Measurements from ENCODE around the gene PHLDB2. TPM values are rescaled to one million over a fixed set of nuclear protein-coding genes. Genes with fewer than 3 reads are reported as not detected.

PHLDB2 gene
- total and polyA plus RNA-seq, 2 of the 13 experiments (the other 11 are each of a cell fraction or from before 2014, with no cell fraction given): 8.4 to 23.6 TPM

DNA sequence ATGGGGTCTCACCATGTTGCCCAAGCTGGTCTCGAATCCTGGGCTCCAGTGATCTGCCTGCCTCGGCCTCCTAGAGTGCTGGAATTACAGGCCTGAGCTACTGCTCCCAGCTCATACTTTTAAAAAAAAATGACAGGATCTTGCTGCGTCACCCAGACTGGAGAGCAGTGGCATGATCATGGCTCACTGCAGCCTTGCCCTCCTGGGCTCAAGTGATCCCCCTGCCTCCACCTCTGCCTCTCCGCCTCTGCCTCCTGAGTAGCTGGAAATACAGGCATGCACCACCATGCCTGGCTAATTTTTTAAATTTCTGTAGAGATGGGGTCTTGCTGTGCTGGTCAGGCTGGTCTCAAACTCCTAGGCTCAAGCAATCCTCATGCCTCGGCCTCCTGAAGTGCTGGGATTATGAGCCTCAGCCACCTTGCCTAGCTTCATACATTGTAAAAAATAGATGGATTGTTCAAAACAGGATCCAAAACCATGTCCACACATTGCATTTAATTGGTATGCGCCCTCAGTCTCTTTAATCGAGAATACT is 8.9 kb downstream of the PHLDB2 start:
- Histone ChIP-seq H3K4me1 (ENCODE audit: insufficient read depth, low read length) (peaks cover 62% of the 10 kb centered on the region), H2AFZ (ENCODE audit: low read length) (no peak overlapping the region), H3K4me3 (replicated peaks in 1 of 3; ENCODE audit: insufficient read depth in 1 of 3, low read depth in 2 of 3, low read length in 3 of 3) (no peak overlapping the region), H3K9ac (ENCODE audit: insufficient read depth, low read depth, low read length) (no peak overlapping the region), H3K79me2 (ENCODE audit: insufficient read depth, low read length) (peaks cover 13% of the 10 kb centered on the region), H4K20me1 (ENCODE audit: insufficient read depth, low read length) (no peaks in the 10 kb centered on the region), H3K9me3 (ENCODE audit: low read length) (no peaks in the 10 kb centered on the region), H3K36me3 (replicated peaks in 1 of 2; ENCODE audit: control insufficient read depth in 1 of 2, insufficient read depth in 2 of 2, low read length in 2 of 2) (peaks cover 0 to 2% of the 10 kb centered on the region in 2 experiments; a peak in 1 of 5 replicates), H3K4me2 (ENCODE audit: low read depth, low read length) (no peak overlapping the region), H3K27ac (ENCODE audit: extremely low read length, insufficient read depth, low read length) (no peak overlapping the region), H3K27me3 (ENCODE audit: control insufficient read depth in 1 of 2, insufficient read depth in 2 of 2, low read length in 2 of 2) (no peaks in the 10 kb centered on the region)
- no peak for TF ChIP-seq ZBTB38 (CRISPR knock-in tag; IDR thresholded peaks at IDR 0.05)
- POLR2A ChIA-PET: interaction anchor here (1.9 kb wide), 1 partner anchor 9 kb away, joined by 4 read pairs; the partner anchor contains the start of gene PHLDB2
- in situ Hi-C loops (cut with HindIII; ENCODE audit: extremely low pct_ligation_motif_present, low pct_unique_long_range_greater_than_20kb) (no loop called here), intact Hi-C loops (cut with micrococcal nuclease; ENCODE audit: unreplicated experiment) (no loop called here)
- BruUV-seq (replicated peaks): no TSS peak
- FAIRE-seq: no peak
- CTCF ChIA-PET (ENCODE audit: low intra/inter-chr PET ratio, low total read pairs): no interaction called here
- no peak for DNase-seq (ENCODE audit: low spot score)
- no peak for ATAC-seq
- 94% methylated on average over 5 of the region's 7 CpGs for WGBS (ENCODE audit: low lambda C conversion rate)

DNA sequence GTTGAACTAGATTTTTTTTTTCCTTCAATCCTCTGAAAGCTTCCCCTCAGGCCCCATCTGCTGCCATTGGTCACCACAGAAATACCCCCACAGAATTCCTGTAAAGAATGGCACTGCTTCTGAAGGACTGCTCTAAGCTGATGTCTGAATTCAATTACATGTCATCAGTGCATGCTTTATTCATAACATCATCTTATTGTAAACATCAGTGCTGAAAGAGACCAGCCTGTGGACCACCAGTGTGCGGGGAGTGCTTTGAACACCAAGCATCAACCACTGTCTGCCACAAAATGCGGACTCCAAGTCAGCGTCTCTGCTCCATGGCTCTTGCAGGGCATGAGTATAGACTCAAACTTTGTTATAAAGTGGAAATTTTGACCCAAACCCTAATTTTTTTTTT is 11.6 kb downstream of the PHLDB2 start:
- H3K4me3 ChIP-seq (replicated peaks in 1 of 3; ENCODE audit: insufficient read depth in 1 of 3, low read depth in 2 of 3, low read length in 3 of 3): no peak overlapping the region
- ChIA-PET POLR2A (no interaction called here), CTCF (ENCODE audit: low intra/inter-chr PET ratio, low total read pairs) (no interaction called here)
- no peaks in the 10 kb centered on the region for H4K20me1 ChIP-seq (ENCODE audit: insufficient read depth, low read length)
- no peak for ATAC-seq
- DNase-seq (ENCODE audit: low spot score): no peak
- in situ Hi-C loops (cut with HindIII; ENCODE audit: extremely low pct_ligation_motif_present, low pct_unique_long_range_greater_than_20kb) (no loop called here), intact Hi-C loops (cut with micrococcal nuclease; ENCODE audit: unreplicated experiment) (no loop called here)
- H3K9ac ChIP-seq (ENCODE audit: insufficient read depth, low read depth, low read length): no peak overlapping the region
- WGBS (ENCODE audit: low lambda C conversion rate): 97% methylated on average over 3 of the region's 3 CpGs
- H3K9me3 ChIP-seq (ENCODE audit: low read length): no peaks in the 10 kb centered on the region
- H3K4me2 ChIP-seq (ENCODE audit: low read depth, low read length): no peak overlapping the region
- no TSS peak for BruUV-seq (replicated peaks)
- H3K27ac ChIP-seq (ENCODE audit: extremely low read length, insufficient read depth, low read length): no peak overlapping the region
- no peak overlapping the region for H2AFZ ChIP-seq (ENCODE audit: low read length)
- TF ChIP-seq, protein P1, sequence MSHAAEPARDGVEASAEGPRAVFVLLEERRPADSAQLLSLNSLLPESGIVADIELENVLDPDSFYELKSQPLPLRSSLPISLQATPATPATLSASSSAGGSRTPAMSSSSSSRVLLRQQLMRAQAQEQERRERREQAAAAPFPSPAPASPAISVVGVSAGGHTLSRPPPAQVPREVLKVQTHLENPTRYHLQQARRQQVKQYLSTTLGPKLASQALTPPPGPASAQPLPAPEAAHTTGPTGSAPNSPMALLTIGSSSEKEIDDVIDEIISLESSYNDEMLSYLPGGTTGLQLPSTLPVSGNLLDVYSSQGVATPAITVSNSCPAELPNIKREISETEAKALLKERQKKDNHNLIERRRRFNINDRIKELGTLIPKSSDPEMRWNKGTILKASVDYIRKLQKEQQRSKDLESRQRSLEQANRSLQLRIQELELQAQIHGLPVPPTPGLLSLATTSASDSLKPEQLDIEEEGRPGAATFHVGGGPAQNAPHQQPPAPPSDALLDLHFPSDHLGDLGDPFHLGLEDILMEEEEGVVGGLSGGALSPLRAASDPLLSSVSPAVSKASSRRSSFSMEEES (CRISPR knock-in tag; IDR thresholded peaks at IDR 0.05): no peak
- TF ChIP-seq HOXA5 (CRISPR knock-in tag; IDR thresholded peaks at IDR 0.05) (no peak), ESRRA (CRISPR knock-in tag; IDR thresholded peaks at IDR 0.05; ENCODE audit: low read depth) (no peak)
- no peaks in the 10 kb centered on the region for H3K27me3 ChIP-seq (ENCODE audit: control insufficient read depth in 1 of 2, insufficient read depth in 2 of 2, low read length in 2 of 2)
- H3K36me3 ChIP-seq (replicated peaks in 1 of 2; ENCODE audit: control insufficient read depth in 1 of 2, insufficient read depth in 2 of 2, low read length in 2 of 2): peaks cover 0 to 2% of the 10 kb centered on the region in 2 experiments; a peak in 1 of 5 replicates
- no peak for FAIRE-seq
- peaks cover 4% of the 10 kb centered on the region for H3K79me2 ChIP-seq (ENCODE audit: insufficient read depth, low read length)
- H3K4me1 ChIP-seq (ENCODE audit: insufficient read depth, low read length): peaks cover 36% of the 10 kb centered on the region
